ENCODE data around the gene LTN1. TPM values are rescaled to one million over a fixed set of nuclear protein-coding genes. Genes with fewer than 3 reads are reported as not detected.

LTN1 gene
- total RNA-seq, 2 donors from 2014 or later, result 24.2 to 30.0 TPM

DNA sequence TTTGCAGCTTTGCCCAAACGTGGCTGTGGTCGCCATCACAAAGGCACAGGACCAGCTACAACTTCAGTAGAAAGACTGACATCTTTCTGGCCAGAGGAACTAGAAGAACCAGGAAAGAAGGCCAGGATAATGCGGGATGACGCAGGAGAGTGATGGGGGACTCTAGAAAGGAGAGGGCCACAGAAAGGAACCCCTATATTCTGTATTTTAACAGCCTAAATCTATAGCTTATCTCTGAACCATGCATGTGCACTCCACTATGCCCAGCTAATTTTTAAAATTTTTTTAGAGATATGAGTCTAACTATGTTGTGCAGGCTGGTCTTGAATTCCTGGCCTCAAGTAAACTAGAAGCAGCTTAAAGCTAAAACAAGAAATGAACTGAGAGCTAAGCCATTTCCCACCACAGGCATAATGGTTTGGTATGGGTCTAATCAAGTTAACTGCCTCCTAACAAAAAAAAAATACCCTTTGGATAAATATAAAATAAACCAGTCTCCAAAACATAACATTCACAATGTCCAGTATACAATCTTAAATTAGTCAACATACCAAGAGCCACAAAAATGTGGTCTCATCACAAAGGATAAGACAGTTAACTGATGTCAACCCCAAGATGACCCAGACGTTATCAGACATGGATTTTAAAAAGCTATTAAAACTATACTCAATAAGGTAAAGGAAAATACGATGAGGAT is 18.0 kb downstream of the LTN1 start:
- ATAC-seq (no peak), DNase-seq (no peak)
- Mint-ChIP-seq H3K4me3 (no peak overlapping the region), H3K36me3 (ENCODE audit: low read depth) (peaks cover 15% of the 10 kb centered on the region), H3K4me1 (peaks cover 14% of the 10 kb centered on the region), H3K27me3 (no peaks in the 10 kb centered on the region), H3K27ac (no peak overlapping the region)
- no peaks in the 10 kb centered on the region for H3K9me3 ChIP-seq (ENCODE audit: control insufficient read depth, low read length, poor library complexity, severe bottlenecking)

DNA sequence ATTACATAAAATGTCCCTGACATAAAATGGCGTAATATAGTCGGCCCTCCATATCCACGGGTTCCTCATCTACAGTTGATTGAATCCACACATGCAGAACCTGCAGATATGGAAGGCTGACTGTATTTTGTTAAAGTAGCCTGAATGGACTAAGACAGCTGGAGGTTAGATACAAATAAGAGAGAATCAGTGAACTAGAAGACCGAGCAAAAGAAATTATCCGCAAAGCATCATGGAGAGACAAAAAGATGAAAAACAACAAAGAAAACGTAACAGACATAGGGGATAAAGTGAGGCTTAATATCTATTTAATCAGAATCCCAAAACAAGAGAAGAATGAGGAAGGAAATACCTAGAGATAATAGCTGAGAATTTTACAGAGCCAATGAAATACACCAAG is 20.3 kb downstream of the LTN1 start:
- no peak for ATAC-seq
- H3K4me3 Mint-ChIP-seq, result no peak overlapping the region
- peaks cover 11% of the 10 kb centered on the region for H3K36me3 Mint-ChIP-seq (ENCODE audit: low read depth)
- H3K9me3 ChIP-seq (ENCODE audit: control insufficient read depth, low read length, poor library complexity, severe bottlenecking), result no peaks in the 10 kb centered on the region
- H3K27me3 Mint-ChIP-seq, result no peaks in the 10 kb centered on the region
- H3K27ac Mint-ChIP-seq, result no peak overlapping the region
- DNase-seq, result no peak
- peaks cover 11% of the 10 kb centered on the region for H3K4me1 Mint-ChIP-seq

- Mint-ChIP-seq H3K4me1 (peaks cover 11% of the 10 kb centered on the region), H3K4me3 (no peak overlapping the region), H3K27me3 (no peaks in the 10 kb centered on the region), H3K27ac (no peak overlapping the region), H3K36me3 (ENCODE audit: low read depth) (peaks cover 11% of the 10 kb centered on the region)
- DNase-seq (no peak), ATAC-seq (no peak)
- no peaks in the 10 kb centered on the region for H3K9me3 ChIP-seq (ENCODE audit: control insufficient read depth, low read length, poor library complexity, severe bottlenecking)
Measured at GRCh38 chr21:28971171-28971570, 21.5 kb downstream of the LTN1 start.

GRCh38 chr21:28963831-28964230 is 28.8 kb downstream of the LTN1 start:
- no peak for ATAC-seq
- Mint-ChIP-seq H3K4me3 (no peak overlapping the region), H3K27me3 (no peaks in the 10 kb centered on the region), H3K36me3 (ENCODE audit: low read depth) (peaks cover 7% of the 10 kb centered on the region), H3K4me1 (peaks cover 4% of the 10 kb centered on the region), H3K27ac (no peak overlapping the region)
- DNase-seq, result no peak
- no peaks in the 10 kb centered on the region for H3K9me3 ChIP-seq (ENCODE audit: control insufficient read depth, low read length, poor library complexity, severe bottlenecking)

DNA sequence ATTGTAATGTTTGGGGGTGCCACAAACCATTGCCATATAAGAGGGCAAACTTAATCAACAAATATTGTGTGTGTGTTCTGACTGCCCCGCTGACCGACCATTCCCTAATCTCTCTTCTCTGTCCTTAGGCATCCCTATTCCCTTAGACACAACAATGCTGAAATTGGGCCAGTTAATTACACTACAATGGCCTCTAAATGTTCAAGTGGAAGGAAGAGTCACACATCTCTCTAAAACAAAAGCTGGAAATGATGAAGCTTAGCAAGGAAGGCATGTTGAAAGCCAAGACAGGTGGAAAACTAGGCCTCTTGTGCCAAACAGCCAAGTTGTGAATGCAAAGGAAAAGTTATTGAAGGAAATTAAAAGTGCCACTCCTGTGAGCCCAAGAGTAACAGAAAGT is 30.2 kb downstream of the LTN1 start:
- Mint-ChIP-seq H3K27ac (no peak overlapping the region), H3K4me3 (no peak overlapping the region), H3K36me3 (ENCODE audit: low read depth) (peaks cover 10% of the 10 kb centered on the region), H3K4me1 (peaks cover 9% of the 10 kb centered on the region), H3K27me3 (no peaks in the 10 kb centered on the region)
- DNase-seq, result no peak
- H3K9me3 ChIP-seq (ENCODE audit: control insufficient read depth, low read length, poor library complexity, severe bottlenecking), result no peaks in the 10 kb centered on the region
- ATAC-seq, result no peak

- ATAC-seq, result no peak
- Mint-ChIP-seq H3K27ac (peak overlapping the region; percentile 8), H3K36me3 (ENCODE audit: low read depth) (peaks cover 10% of the 10 kb centered on the region), H3K4me3 (no peak overlapping the region), H3K27me3 (no peaks in the 10 kb centered on the region), H3K4me1 (peaks cover 11% of the 10 kb centered on the region)
- no peak for DNase-seq
- H3K9me3 ChIP-seq (ENCODE audit: control insufficient read depth, low read length, poor library complexity, severe bottlenecking), result no peaks in the 10 kb centered on the region
Measured at GRCh38 chr21:28961927-28962326, 30.8 kb downstream of the LTN1 start.

- H3K27me3 Mint-ChIP-seq, result no peaks in the 10 kb centered on the region
- H3K4me3 Mint-ChIP-seq, result no peak overlapping the region
- H3K4me1 Mint-ChIP-seq, result peaks cover 11% of the 10 kb centered on the region
- DNase-seq, result no peak
- H3K36me3 Mint-ChIP-seq (ENCODE audit: low read depth), result peaks cover 10% of the 10 kb centered on the region
- ATAC-seq, result no peak
- H3K9me3 ChIP-seq (ENCODE audit: control insufficient read depth, low read length, poor library complexity, severe bottlenecking), result no peaks in the 10 kb centered on the region
- H3K27ac Mint-ChIP-seq, result peak overlapping the region; percentile 8
Measured at GRCh38 chr21:28960245-28960644, 32.4 kb downstream of the LTN1 start.

GRCh38 chr21:28959367-28960099 is 33.1 kb downstream of the LTN1 start:
- H3K27ac Mint-ChIP-seq, result peak overlapping the region; percentile 77
- peaks cover 13% of the 10 kb centered on the region for H3K36me3 Mint-ChIP-seq (ENCODE audit: low read depth)

GRCh38 chr21:28953247-28953646 is 39.4 kb downstream of the LTN1 start:
- Mint-ChIP-seq H3K27ac (no peak overlapping the region), H3K4me3 (no peak overlapping the region), H3K27me3 (no peaks in the 10 kb centered on the region), H3K4me1 (peaks cover 15% of the 10 kb centered on the region), H3K36me3 (ENCODE audit: low read depth) (peaks cover 9% of the 10 kb centered on the region)
- DNase-seq (no peak), ATAC-seq (no peak)
- no peaks in the 10 kb centered on the region for H3K9me3 ChIP-seq (ENCODE audit: control insufficient read depth, low read length, poor library complexity, severe bottlenecking)

More at GRCh38 chr21:28959367-28960099, 33.1 kb downstream of the LTN1 start:
- no peaks in the 10 kb centered on the region for H3K9me3 ChIP-seq (ENCODE audit: control insufficient read depth, low read length, poor library complexity, severe bottlenecking)
- peaks cover 16% of the 10 kb centered on the region for H3K4me1 Mint-ChIP-seq
- ATAC-seq (no peak), DNase-seq (no peak)
- H3K4me3 Mint-ChIP-seq, result no peak overlapping the region
- no peaks in the 10 kb centered on the region for H3K27me3 Mint-ChIP-seq

GRCh38 chr21:28952686-28953085 is 40.0 kb downstream of the LTN1 start:
- DNase-seq (no peak), ATAC-seq (no peak)
- Mint-ChIP-seq H3K27ac (no peak overlapping the region), H3K36me3 (ENCODE audit: low read depth) (peaks cover 7% of the 10 kb centered on the region), H3K4me3 (no peak overlapping the region), H3K27me3 (no peaks in the 10 kb centered on the region), H3K4me1 (peaks cover 14% of the 10 kb centered on the region)
- no peaks in the 10 kb centered on the region for H3K9me3 ChIP-seq (ENCODE audit: control insufficient read depth, low read length, poor library complexity, severe bottlenecking)

DNA sequence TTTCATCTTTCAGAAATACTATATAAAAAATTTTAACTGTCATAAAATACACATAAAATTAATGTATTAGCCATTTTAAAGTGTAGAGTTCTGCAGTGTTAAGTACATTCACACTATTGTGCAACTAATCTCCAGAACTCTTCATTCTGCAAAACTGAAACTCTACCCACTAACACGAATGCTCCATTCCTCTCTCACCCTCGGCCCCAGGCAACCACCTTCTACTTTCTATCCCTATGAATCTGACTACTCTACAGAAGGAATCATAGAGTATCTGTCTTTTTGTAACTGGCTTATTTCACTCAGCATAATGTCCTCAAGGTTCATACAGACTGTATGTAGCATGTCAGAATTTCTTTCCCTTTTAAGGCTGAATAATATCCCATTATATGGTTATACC is 43.4 kb downstream of the LTN1 start:
- H3K27ac Mint-ChIP-seq, result no peak overlapping the region
- no peaks in the 10 kb centered on the region for H3K27me3 Mint-ChIP-seq
- no peak for DNase-seq
- no peaks in the 10 kb centered on the region for H3K9me3 ChIP-seq (ENCODE audit: control insufficient read depth, low read length, poor library complexity, severe bottlenecking)
- ATAC-seq, result no peak
- H3K36me3 Mint-ChIP-seq (ENCODE audit: low read depth), result peaks cover 5% of the 10 kb centered on the region
- no peak overlapping the region for H3K4me3 Mint-ChIP-seq
- H3K4me1 Mint-ChIP-seq, result peaks cover 8% of the 10 kb centered on the region

DNA sequence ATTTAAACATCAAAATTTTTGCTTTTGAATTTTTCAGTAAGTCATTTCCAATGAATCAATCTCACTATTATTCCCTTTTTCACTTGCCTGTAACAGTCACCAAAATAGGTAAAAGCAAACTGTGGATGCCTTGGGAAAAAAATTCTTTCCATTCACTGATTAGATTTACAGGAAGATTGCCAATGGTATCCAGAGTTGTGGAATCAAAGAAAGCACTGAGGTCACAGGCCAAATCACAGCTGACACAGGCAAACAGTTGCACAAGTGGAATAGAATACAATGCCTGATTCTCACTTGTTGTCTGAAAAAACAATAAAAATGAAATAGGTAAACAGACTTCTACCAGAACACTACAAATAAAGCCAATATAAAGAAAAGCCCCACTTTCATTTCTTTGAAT is 48.4 kb downstream of the LTN1 start:
- peaks cover 6% of the 10 kb centered on the region for H3K4me1 Mint-ChIP-seq
- no peaks in the 10 kb centered on the region for H3K9me3 ChIP-seq (ENCODE audit: control insufficient read depth, low read length, poor library complexity, severe bottlenecking)
- DNase-seq (no peak), ATAC-seq (no peak)
- no peak overlapping the region for H3K4me3 Mint-ChIP-seq
- H3K27ac Mint-ChIP-seq, result no peak overlapping the region
- H3K36me3 Mint-ChIP-seq (ENCODE audit: low read depth), result peaks cover 11% of the 10 kb centered on the region
- H3K27me3 Mint-ChIP-seq, result no peaks in the 10 kb centered on the region

DNA sequence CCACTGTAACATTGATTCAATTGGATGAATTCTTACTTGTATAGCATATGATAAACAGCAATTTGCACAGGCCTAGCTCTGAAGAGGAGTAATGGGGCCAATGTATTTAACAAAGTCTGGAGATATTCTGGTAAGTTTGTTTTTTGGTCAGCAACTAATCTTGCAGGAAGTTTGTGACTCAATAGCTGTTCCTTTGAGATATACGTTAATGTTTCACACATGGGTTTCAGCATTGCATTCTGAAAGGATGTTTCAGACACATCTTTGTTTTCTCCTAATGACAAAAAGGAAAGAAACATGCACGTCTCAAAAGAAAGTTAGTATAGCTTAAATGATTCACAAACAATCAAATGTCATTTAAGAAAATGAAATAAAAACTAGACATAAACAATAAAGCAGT is 49.0 kb downstream of the LTN1 start:
- Mint-ChIP-seq H3K4me1 (peaks cover 5% of the 10 kb centered on the region), H3K4me3 (no peak overlapping the region), H3K36me3 (ENCODE audit: low read depth) (peaks cover 11% of the 10 kb centered on the region), H3K27me3 (no peaks in the 10 kb centered on the region), H3K27ac (no peak overlapping the region)
- ATAC-seq, result no peak
- DNase-seq, result no peak
- no peaks in the 10 kb centered on the region for H3K9me3 ChIP-seq (ENCODE audit: control insufficient read depth, low read length, poor library complexity, severe bottlenecking)

- peaks cover 19% of the 10 kb centered on the region for H3K36me3 Mint-ChIP-seq (ENCODE audit: low read depth)
- no peaks in the 10 kb centered on the region for H3K9me3 ChIP-seq (ENCODE audit: control insufficient read depth, low read length, poor library complexity, severe bottlenecking)
- H3K27me3 Mint-ChIP-seq, result no peaks in the 10 kb centered on the region
- no peak for ATAC-seq
- DNase-seq, result no peak
- no peak overlapping the region for H3K4me3 Mint-ChIP-seq
- H3K4me1 Mint-ChIP-seq, result peaks cover 6% of the 10 kb centered on the region
- no peak overlapping the region for H3K27ac Mint-ChIP-seq
Measured at GRCh38 chr21:28938726-28939125, 54.0 kb downstream of the LTN1 start.

Data from T-helper 17 cell (primary cell).